Astrocyte of the spinal cord (primary cell): ENCODE measurements around the gene WWOX.

Source experiments
- DNase-seq: peaks from one replicate; pipeline ENCODE4 v3.0.0; 2011; ENCODE audit warnings: low read depth, low spot score
- H3K4me3 ChIP-seq: 2 replicates; pipeline ENCODE4 v1.5.1; 2011; ENCODE audit warnings: low read depth, mild to moderate bottlenecking, low read length, moderate library complexity
- in situ Hi-C: cut with HindIII; loops from 2 replicates; pipeline ENCODE4 v1.10.0; 2017; ENCODE audit warnings: low sequenced_read_pairs
- TF ChIP-seq, protein P1 (sequence below): IDR thresholded peaks from 2 replicates; pipeline ENCODE4 v1.5.1; 2012; ENCODE audit warnings: low read depth, mild to moderate bottlenecking, low read length, inconsistent platforms

The WWOX gene

DNA sequence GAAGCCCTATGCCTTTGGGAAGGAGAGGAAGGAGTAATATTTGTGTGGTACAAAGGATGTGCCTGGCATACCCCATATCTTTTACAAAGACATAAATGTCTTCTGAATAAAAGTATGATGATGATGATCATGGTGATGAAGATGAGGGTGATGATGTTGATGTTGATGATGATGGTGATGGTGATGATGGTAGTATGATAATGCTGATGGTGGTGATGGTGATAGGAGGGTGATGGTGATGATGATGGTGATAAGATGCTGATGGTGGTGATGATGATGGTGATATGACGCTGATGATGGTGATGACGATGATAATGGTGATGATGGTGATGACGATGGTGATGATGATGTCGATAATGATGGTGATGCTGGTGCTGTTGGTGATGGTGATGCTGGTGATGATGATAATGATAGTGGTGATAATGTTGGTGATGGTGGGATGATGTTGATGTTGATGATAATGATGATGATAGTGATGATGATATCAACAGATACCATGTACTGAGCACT lies 684.2 kb downstream of the WWOX start:
- DNase-seq, result no peak
- TF ChIP-seq, protein P1, sequence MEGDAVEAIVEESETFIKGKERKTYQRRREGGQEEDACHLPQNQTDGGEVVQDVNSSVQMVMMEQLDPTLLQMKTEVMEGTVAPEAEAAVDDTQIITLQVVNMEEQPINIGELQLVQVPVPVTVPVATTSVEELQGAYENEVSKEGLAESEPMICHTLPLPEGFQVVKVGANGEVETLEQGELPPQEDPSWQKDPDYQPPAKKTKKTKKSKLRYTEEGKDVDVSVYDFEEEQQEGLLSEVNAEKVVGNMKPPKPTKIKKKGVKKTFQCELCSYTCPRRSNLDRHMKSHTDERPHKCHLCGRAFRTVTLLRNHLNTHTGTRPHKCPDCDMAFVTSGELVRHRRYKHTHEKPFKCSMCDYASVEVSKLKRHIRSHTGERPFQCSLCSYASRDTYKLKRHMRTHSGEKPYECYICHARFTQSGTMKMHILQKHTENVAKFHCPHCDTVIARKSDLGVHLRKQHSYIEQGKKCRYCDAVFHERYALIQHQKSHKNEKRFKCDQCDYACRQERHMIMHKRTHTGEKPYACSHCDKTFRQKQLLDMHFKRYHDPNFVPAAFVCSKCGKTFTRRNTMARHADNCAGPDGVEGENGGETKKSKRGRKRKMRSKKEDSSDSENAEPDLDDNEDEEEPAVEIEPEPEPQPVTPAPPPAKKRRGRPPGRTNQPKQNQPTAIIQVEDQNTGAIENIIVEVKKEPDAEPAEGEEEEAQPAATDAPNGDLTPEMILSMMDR, result no peak
- in situ Hi-C loops, result no loop called here
- H3K4me3 ChIP-seq, result no peak overlapping the region

DNA sequence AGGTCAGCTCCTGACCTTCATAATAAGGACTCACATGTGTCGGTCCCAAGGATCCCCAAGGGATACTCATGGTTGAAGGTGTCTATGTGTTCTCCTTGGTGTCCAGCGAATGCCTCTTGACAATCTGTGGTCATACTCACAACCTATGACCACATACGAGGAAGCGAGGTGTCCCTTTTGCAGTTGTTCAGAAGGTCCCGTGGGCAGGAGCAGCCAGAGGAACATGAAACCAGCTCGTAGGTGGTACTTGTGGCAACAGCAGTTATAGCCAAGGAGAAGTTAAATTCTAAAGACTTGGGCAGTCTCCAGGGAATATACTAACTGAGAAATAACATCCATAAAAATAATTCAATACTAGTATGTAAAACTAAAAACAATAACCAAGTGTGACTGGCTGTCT lies 685.3 kb downstream of the WWOX start:
- DNase-seq, result no peak
- in situ Hi-C loops, result no loop called here
- TF ChIP-seq, protein P1, result no peak
- H3K4me3 ChIP-seq, result no peak overlapping the region

DNA sequence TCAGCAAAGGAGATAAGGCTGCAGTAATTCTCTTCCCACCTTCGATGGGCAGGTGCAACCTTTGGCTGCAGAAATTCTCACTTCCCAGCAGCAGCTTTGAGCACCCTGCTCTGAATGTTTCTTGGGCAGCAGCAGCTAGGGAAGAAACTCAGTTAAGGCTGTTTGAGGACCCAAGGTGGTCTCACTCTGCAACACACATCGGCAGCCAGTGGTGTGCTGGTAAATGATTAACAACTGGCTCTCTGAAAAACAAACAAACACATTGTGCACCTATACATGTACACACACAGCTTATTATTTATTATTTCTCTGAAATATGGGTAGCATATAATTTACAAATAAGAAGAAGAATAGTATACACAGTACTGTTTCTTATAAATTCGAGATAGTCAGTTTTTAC lies 685.8 kb downstream of the WWOX start:
- H3K4me3 ChIP-seq, result no peak overlapping the region
- DNase-seq, result no peak
- TF ChIP-seq, protein P1, result no peak
- in situ Hi-C loops, result no loop called here

DNA sequence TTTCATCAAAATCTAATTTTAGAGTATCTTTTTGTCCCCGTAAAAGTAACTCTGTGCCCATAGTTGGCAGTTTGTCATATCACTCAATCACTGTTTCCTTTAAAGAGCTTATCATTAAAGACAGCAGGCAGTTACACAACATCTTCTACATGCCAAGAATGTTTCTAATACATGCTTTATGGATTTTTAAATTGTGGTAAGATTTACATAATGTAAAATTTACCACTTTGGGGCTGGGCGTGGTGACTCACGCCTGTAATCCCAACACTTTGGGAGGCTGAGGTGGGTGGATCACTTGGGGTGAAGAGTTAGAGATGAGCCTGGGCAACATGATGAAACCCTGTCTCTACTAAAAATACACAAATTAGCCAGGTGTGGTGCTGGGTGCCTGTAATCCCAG lies 687.2 kb downstream of the WWOX start:
- no peak for DNase-seq
- H3K4me3 ChIP-seq, result no peak overlapping the region
- in situ Hi-C loops, result no loop called here
- TF ChIP-seq, protein P1, result no peak

DNA sequence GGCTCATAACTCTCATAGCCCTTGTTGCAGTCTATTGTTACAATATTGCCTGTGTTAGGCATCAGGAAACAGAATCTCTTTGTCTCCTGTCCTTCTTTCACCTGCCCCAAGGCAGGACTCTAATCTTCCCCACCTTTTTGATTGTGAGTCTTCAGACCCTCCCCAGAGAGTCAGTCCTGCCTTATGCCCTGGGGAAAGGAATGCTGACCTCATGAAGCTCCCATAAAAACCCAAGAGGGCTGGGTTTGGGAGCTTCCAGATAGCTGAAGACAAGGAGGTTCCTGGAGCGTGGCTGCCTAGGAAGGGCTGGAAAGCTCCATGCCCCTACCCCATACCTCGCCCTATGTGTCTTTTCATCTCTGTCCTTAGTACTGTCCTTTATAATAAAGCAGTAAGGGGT lies 688.8 kb downstream of the WWOX start:
- H3K4me3 ChIP-seq, result no peak overlapping the region
- TF ChIP-seq, protein P1, result no peak
- in situ Hi-C loops, result no loop called here
- DNase-seq, result no peak

DNA sequence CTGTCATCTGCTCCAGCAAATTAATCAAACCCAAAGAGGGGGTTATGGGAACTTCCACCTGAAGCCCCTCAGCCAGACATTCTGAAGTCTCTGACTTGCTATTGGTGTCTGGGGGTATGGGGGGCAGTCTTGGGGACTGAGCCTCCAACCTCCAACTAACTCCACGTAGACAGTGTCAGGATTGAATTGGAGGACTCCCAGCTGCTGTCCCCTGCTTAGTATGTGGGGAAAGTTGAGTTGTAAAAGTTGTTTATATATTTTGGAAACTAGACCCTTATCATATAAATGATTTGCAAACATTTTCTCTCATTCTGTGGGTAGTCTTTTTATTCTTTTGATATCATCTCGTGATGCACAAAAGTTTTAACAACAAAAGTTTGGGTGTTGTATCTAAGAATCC lies 689.2 kb downstream of the WWOX start:
- in situ Hi-C loops, result no loop called here
- TF ChIP-seq, protein P1, result no peak
- no peak for DNase-seq
- H3K4me3 ChIP-seq, result no peak overlapping the region

DNA sequence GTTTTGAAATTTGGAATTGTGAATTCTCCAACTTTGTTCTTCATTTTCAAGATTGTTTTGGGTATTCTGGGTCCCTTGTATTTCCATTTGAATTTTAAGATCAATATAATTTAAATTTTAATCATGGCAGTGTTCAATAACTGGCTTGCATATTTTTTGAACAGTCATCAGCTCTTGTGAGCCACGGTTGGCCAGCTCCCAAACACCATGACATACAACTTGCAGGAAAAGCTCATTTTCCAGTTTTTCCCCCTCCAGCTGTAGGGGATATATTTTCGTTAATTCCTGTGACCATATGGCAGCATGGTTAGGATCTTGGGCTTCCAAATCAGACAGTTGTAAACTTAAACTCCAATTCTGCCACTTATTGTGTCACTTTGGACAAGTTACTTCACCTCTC lies 690.1 kb downstream of the WWOX start:
- H3K4me3 ChIP-seq, result no peak overlapping the region
- TF ChIP-seq, protein P1, result no peak
- no peak for DNase-seq
- in situ Hi-C loops, result no loop called here
